Measurements from ENCODE around the gene ITGA1.
"Not testable (repeated sequence)": the region's sequence is repeated elsewhere in the genome, so short reads cannot be mapped to it uniquely, and the experiment has no call there.

ITGA1 gene

DNA sequence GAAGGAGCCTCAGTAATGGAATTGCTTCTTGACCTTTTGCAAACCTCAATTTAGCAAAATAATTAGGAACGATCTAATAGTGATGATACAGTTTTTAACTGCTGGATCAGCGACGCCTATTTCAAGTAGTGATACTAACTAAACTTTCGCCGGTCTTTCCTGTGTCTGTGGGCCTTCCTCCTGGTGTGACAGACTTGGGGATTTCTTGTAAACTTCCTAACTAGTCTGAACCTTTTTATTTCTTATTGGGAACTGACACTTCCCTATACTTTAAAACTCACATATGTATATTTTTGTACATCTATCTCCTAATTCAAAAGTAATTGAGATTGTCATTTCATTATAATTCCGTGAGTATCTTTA is 15.2 kb downstream of the ITGA1 start:
- Mint-ChIP-seq H3K9me3 (no peaks in the 10 kb centered on the region), H3K27ac (no peak overlapping the region), H3K4me3 (no peak overlapping the region), H3K27me3 (no peaks in the 10 kb centered on the region), H3K4me1 (peaks cover 58% of the 10 kb centered on the region), H3K36me3 (peaks cover 19% of the 10 kb centered on the region)
- ATAC-seq, result no peak

DNA sequence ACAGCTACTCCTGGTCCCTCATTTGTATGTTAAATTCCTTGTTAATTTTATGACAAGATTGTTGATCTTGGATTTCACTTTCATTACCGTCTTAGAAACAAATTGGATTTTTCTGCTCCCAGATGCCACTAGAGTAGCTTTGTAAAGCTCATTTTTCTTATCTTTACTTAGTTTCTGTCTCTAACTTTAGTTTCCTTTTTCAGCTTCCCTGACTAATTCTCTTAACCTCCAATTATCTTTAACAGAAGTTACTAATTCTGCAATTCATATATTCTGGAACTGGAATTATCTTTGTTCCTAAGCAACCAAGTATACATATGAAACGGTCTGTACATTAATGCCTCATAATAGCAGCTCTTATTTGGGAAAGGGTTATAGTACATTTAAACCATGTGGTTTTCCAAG is 16.7 kb downstream of the ITGA1 start:
- no peaks in the 10 kb centered on the region for H3K27me3 Mint-ChIP-seq
- no peak overlapping the region for H3K4me3 Mint-ChIP-seq
- H3K36me3 Mint-ChIP-seq, result peaks cover 19% of the 10 kb centered on the region
- ATAC-seq, result no peak
- H3K4me1 Mint-ChIP-seq, result peaks cover 44% of the 10 kb centered on the region
- no peak overlapping the region for H3K27ac Mint-ChIP-seq
- no peaks in the 10 kb centered on the region for H3K9me3 Mint-ChIP-seq

DNA sequence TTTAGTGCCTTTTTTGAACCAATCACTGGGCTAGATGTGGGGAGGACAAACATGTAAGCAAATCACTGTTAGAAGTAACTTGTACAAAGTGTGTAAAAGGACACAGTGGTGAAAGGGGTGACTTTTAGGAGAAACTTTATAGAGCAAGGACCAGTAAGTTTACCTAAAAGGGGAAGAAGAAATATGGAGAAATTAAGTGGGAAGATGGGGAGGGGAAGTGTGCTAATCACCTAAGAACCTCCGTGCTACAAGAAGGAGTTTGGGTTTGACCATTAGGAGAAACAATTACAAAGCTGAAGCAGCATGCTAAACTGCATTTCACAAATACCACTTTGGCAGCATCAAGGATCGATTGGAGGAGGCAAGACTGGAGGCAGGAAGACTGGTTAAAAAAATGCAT is 17.3 kb downstream of the ITGA1 start:
- ATAC-seq, result no peak
- no peak overlapping the region for H3K4me3 Mint-ChIP-seq
- H3K27me3 Mint-ChIP-seq, result no peaks in the 10 kb centered on the region
- peaks cover 19% of the 10 kb centered on the region for H3K36me3 Mint-ChIP-seq
- H3K9me3 Mint-ChIP-seq, result no peaks in the 10 kb centered on the region
- H3K4me1 Mint-ChIP-seq, result peaks cover 38% of the 10 kb centered on the region
- H3K27ac Mint-ChIP-seq, result no peak overlapping the region

DNA sequence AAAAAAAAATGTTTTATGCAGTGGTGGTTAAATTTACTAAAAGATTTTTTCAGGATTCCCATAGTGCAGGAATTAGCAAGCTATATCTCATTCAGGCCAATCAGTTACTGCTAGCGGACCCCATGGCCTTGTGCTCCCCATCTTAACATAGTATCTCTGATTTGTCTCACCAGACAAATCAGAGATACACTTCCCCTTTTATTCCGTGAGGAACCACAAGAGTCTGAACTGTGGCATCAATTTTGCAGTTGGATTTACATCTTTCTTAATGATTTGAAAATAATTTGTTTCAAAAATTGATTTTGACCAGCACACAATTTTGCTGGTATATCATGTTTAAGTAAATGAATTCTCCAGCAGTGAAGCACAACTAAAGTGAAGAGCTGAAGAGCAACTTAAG is 17.9 kb downstream of the ITGA1 start:
- Mint-ChIP-seq H3K27me3 (no peaks in the 10 kb centered on the region), H3K4me1 (peaks cover 31% of the 10 kb centered on the region), H3K4me3 (no peak overlapping the region), H3K36me3 (peaks cover 19% of the 10 kb centered on the region), H3K9me3 (no peaks in the 10 kb centered on the region), H3K27ac (no peak overlapping the region)
- ATAC-seq, result no peak

DNA sequence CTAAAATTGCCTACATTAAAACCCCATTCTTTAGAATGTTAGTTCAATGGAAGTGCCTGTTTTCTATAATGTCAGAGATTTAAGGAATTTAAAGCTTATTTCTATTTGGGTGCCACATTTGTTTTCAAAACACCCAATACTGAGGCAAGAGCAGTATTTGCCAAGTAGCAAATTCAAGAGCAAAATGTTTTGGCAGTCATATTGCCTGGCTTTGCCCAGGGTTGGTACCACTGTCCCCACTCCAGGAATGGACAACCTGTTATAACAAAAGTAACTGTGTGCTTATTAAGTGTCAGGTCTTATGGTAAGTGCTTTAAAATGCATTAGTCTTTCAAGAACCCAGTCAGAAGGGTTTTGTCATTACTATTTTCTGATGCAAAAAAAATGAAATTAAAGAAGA is 19.3 kb downstream of the ITGA1 start:
- H3K4me3 Mint-ChIP-seq, result no peak overlapping the region
- no peaks in the 10 kb centered on the region for H3K9me3 Mint-ChIP-seq
- peaks cover 20% of the 10 kb centered on the region for H3K4me1 Mint-ChIP-seq
- peaks cover 19% of the 10 kb centered on the region for H3K36me3 Mint-ChIP-seq
- no peaks in the 10 kb centered on the region for H3K27me3 Mint-ChIP-seq
- no peak for ATAC-seq
- H3K27ac Mint-ChIP-seq, result no peak overlapping the region

DNA sequence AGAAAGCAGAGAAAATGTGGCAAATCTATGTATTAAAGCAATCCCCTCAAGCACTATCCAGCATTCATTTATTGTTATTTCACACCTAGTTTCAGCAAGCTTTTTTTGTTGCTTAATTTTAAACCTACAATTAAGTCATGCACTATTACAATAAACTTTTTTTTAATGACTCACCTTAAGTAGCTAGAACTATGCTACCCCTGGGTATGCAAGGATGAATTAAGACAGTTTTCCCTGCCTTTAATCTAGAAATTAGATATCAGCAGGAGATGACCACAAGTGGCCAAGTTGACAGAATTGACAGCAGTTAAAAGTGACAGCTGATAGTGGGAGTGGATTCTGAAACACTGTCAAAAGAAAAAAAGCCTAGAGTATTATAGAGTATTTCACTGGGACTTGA is 20.0 kb downstream of the ITGA1 start:
- peaks cover 20% of the 10 kb centered on the region for H3K4me1 Mint-ChIP-seq
- no peaks in the 10 kb centered on the region for H3K27me3 Mint-ChIP-seq
- H3K4me3 Mint-ChIP-seq, result no peak overlapping the region
- H3K9me3 Mint-ChIP-seq, result no peaks in the 10 kb centered on the region
- H3K36me3 Mint-ChIP-seq, result peaks cover 19% of the 10 kb centered on the region
- H3K27ac Mint-ChIP-seq, result no peak overlapping the region
- no peak for ATAC-seq

DNA sequence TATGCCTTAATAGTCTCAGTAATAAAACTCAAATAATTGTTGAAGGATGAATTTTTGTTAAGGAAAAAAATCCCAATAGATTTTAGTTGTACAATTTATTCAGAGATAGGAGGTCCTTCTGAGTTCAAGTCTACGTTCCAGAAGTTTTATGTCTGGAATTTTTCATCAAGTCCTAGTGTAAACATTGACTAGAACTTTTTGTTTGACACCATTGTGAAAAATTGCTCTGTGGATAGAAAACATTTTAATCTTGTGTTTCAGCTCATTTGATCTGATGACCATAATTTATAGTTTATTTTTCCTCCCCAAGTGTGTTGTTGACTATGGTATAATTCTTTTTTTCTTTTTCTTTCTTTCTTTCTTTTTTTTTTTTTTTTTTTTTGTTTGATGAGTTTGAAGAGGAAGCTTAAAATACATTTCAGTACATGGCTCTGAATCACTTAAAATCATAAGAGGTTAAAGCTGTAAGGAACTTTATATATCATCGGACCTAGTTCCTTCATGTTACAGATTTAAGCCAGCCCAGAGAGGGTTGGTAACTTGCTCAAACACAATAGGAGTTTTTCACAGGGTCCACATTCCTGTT is 20.7 kb downstream of the ITGA1 start:
- no peak overlapping the region for H3K27ac Mint-ChIP-seq
- H3K9me3 Mint-ChIP-seq, result no peaks in the 10 kb centered on the region
- H3K36me3 Mint-ChIP-seq, result peaks cover 19% of the 10 kb centered on the region
- no peaks in the 10 kb centered on the region for H3K27me3 Mint-ChIP-seq
- peaks cover 14% of the 10 kb centered on the region for H3K4me1 Mint-ChIP-seq
- no peak overlapping the region for H3K4me3 Mint-ChIP-seq
- ATAC-seq, result no peak

DNA sequence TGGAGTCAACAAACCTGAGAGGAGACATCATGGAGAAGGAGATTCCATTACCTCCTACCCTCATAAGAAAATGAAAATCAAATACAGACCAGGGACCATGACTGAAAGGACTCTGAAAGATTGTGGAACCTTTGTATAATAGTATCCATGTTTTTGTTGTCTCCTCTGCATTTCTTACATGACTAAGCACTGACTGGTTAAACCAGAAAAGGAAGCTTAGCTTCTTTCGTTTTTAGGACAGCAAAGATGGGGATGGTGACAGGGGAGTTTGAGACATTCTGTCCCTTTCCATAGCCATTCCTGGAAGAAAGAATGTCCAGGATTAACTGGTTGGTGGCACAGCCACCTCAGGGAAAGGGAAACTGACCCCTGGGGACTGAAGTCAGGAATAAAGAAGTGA is 22.2 kb downstream of the ITGA1 start:
- no peak for ATAC-seq
- H3K4me3 Mint-ChIP-seq, result no peak overlapping the region

DNA sequence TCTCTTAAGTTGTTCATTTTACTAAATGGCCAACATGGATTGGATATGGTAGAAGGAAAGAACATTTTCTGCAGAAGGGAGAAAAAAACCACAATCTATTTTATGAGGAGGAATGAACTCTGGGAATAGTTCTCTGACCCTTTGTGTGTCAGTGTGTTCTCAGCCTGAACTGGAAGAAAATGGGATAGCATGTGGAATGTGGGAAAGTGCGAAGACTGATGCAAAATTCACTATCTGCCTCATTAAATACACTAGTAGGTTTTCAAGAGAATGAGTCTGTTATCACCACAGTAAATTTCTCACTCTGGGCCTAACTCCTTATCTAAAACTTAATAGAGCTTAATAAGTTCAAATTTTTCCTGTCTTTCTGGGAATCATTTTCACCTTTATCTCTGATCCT is 22.7 kb downstream of the ITGA1 start:
- Mint-ChIP-seq H3K9me3 (no peaks in the 10 kb centered on the region), H3K36me3 (peaks cover 5% of the 10 kb centered on the region), H3K4me1 (no peaks in the 10 kb centered on the region), H3K27ac (no peak overlapping the region), H3K4me3 (no peak overlapping the region), H3K27me3 (no peaks in the 10 kb centered on the region)
- no peak for ATAC-seq

More for the DNA sequence above, 22.2 kb downstream of the ITGA1 start:
- Mint-ChIP-seq H3K9me3 (no peaks in the 10 kb centered on the region), H3K4me1 (peaks cover 5% of the 10 kb centered on the region), H3K27me3 (no peaks in the 10 kb centered on the region), H3K27ac (no peak overlapping the region), H3K36me3 (peaks cover 11% of the 10 kb centered on the region)

DNA sequence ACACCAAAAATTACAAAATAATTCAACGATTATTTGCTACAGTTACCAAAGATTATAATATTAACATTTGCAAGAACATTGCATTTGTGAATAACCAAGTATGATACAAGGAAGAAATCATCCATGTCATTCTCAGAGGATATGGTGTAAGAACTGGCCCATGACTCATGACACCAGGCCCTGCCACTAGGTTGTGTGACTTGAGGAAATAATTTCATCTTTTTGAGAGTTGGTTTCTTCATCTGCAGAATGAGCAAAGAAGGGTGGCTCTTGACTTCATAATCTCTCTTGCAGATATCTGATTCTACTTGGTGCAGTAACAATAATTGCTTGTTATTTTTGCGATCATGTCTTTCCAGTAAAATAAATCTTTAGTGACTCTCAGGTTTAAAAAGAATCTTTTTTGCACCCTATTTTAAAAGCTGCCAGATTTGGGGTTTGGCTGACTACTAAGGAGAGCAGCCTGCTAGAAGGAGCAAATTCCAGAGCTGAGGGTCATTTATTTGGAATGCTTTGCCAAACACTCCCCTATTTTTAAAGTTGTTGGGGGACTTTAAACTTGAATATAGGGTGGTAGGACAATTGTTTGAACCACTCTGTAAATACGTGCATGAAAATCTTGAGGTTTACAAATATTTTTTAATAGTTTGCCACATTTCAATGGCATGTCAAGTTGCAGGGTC is 23.5 kb downstream of the ITGA1 start:
- no peaks in the 10 kb centered on the region for H3K9me3 Mint-ChIP-seq
- H3K27me3 Mint-ChIP-seq, result no peaks in the 10 kb centered on the region
- no peaks in the 10 kb centered on the region for H3K36me3 Mint-ChIP-seq
- no peak overlapping the region for H3K4me3 Mint-ChIP-seq
- no peaks in the 10 kb centered on the region for H3K4me1 Mint-ChIP-seq
- H3K27ac Mint-ChIP-seq, result no peak overlapping the region
- no peak for ATAC-seq

DNA sequence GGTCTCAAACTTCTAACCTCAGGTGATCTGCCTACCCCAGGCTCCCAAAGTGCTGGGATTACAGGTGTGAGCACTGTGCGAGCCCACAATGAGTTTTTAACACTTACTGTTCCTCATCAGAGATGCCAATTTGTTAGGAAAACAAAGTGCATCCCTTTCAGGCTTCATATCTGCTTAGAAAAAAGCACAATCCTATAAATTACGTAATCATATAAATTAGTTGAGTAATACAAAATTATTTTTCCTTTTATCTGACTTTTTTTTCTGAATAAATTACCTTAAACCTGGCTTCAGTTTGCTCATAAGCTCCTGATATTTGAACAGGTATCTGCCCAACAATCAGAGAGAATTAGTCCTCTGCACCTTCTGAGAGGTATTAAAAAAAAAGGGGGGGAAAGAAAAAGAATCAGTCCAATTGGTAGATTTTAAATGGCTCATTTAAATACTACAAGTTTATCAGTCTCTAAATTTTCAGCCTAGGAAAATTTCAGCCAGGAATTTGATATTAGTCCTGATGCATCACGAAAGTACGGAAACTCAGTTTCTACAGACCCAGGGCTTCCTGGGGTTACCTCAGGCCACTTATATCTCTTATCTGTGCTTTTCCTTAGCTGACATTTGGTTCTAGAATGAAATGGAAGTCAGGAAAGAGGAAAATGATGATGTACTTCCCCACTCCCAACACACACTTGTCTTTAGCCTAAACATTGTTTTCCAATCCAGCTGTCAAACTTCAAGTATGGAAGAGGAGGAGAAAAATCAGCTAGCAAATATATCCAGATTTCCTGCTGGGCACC is 26.8 kb downstream of the ITGA1 start:
- no peak for ATAC-seq
- Mint-ChIP-seq H3K27me3 (no peaks in the 10 kb centered on the region), H3K36me3 (no peaks in the 10 kb centered on the region), H3K27ac (no peak overlapping the region), H3K4me3 (no peak overlapping the region), H3K4me1 (no peaks in the 10 kb centered on the region), H3K9me3 (no peaks in the 10 kb centered on the region)

DNA sequence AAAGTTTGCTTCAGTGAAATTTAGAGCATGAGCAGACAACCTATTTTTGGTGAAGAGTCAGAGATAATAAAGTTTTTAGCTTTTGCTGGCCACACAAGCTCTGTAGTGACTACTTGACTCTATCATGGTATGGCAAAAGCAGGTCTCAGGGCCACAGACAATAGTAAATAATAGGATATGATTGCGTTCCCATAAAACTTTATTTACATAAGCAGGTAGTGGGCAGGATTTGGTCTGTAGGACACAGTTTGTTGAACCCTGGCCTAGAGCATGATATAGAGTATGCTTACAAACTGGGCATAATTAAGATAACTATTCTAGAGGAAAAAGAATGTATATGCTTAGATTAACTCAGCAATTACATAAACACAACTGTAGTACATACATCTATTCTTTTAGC is 30.1 kb downstream of the ITGA1 start:
- peaks cover 7% of the 10 kb centered on the region for H3K27me3 Mint-ChIP-seq
- no peak for ATAC-seq
- H3K36me3 Mint-ChIP-seq, result no peaks in the 10 kb centered on the region
- no peaks in the 10 kb centered on the region for H3K4me1 Mint-ChIP-seq
- H3K4me3 Mint-ChIP-seq, result no peak overlapping the region
- no peaks in the 10 kb centered on the region for H3K9me3 Mint-ChIP-seq
- H3K27ac Mint-ChIP-seq, result no peak overlapping the region

DNA sequence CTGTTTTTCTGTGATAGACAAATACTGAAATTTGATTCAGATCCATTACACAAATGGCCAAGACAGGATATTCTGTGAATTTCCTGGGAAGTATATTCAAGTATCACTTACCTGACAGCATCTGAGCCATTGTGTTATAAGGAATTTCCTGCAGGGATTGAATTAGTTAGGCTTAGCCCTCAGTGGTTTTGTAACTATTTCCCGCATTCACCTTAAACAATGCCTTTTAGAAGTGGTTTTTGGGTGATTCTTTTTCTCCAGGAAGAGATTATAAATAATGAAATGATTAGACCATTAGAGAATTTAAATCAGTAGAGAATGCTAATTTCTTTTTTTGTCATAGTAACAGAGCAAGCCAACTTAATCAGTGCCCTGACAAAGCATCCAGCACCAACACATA is 30.6 kb downstream of the ITGA1 start:
- Mint-ChIP-seq H3K27ac (no peak overlapping the region), H3K9me3 (no peaks in the 10 kb centered on the region)

DNA sequence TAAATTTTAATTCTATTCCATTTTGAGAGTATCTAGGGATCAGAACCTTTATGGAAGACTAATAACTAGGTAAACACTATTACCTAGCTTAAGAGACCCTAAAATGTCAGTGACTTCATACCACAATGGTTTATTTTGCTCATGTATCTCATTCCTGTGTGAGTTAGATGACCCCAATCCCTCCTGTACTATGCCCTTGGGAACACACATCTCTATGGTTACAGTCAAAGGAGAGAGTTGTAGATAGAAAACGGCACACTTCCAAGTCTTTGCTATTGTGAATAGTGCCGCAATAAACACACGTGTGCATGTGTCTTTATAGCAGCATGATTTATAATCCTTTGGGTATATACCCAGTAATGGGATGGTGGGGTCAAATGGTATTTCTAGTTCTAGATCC is 31.1 kb downstream of the ITGA1 start:
- not testable (repeated sequence) for ATAC-seq, H3K27me3 Mint-ChIP-seq, H3K9me3 Mint-ChIP-seq, H3K27ac Mint-ChIP-seq, H3K4me3 Mint-ChIP-seq, H3K4me1 Mint-ChIP-seq, H3K36me3 Mint-ChIP-seq

More for the DNA sequence above, 30.6 kb downstream of the ITGA1 start:
- Mint-ChIP-seq H3K4me3 (no peak overlapping the region), H3K4me1 (no peaks in the 10 kb centered on the region), H3K36me3 (no peaks in the 10 kb centered on the region), H3K27me3 (peaks cover 7% of the 10 kb centered on the region)
- ATAC-seq, result no peak

DNA sequence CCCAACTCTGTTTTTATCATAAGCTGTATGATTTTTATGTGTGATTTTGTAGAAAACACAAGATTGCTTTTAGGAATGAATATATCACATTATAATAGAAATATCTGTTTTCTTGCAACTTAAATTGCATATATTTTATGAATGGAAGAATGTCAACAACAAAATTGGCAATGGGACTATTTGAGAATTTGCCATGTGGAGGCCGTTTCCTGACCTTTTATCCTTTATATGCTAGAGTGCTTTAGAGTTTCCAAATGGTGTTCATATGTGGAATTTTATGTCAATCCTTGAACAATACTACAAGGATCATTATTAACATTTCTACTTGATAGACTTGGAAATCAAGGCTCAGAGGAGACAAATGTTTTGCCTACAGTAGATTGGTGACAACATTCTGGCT is 34.2 kb downstream of the ITGA1 start:
- peaks cover 7% of the 10 kb centered on the region for H3K27me3 Mint-ChIP-seq
- H3K27ac Mint-ChIP-seq, result no peak overlapping the region
- H3K4me3 Mint-ChIP-seq, result no peak overlapping the region
- ATAC-seq, result no peak
- no peaks in the 10 kb centered on the region for H3K4me1 Mint-ChIP-seq
- H3K36me3 Mint-ChIP-seq, result no peaks in the 10 kb centered on the region
- H3K9me3 Mint-ChIP-seq, result no peaks in the 10 kb centered on the region

DNA sequence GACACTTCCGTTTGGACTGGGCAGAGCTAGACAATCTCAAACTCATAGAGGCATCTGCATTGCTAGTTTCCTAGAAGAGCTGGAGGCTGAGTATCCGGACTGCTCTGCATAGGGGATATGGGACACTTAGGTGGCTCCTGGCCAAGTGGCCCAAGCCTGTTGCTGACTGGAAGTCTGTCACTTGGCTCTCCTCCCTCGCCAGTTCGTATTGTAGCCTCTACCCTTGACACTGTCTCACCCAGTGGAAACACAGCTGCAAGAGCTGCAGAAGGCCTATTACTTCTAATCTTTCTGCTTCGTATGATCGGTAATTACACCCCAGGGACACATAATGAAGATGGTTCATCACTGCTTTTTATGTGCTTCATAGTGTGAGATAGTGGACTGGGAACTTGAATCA is 34.7 kb downstream of the ITGA1 start:
- Mint-ChIP-seq H3K4me3 (no peak overlapping the region), H3K36me3 (no peaks in the 10 kb centered on the region), H3K27ac (no peak overlapping the region), H3K27me3 (peaks cover 7% of the 10 kb centered on the region), H3K4me1 (no peaks in the 10 kb centered on the region), H3K9me3 (no peaks in the 10 kb centered on the region)
- ATAC-seq, result no peak

Measured in stimulated activated memory B cell treated with anti-CD40 and anti-IgM and Interleukin-4, amounts not matched to agents 10 μg/mL and 1 μg/mL and 100 μg/mL, for 72 hours (primary cell).